BJ (cell line): ENCODE data around the gene ZNF467. TPM values are rescaled to one million over a fixed set of nuclear protein-coding genes. Genes with fewer than 3 reads are reported as not detected.

Source experiments
- CTCF ChIA-PET: fragments of 350-600 bp; formaldehyde crosslinking; extraction: SDS; loops from one replicate; lab custom pipeline; 2021; ENCODE audit warnings: antibody characterized with exemption, inconsistent platforms; lab: Yijun Ruan, JAX
- POLR2A ChIA-PET: fragments of 300-600 bp; sonication (Branson Sonifier 250); formaldehyde crosslinking; extraction: SDS; loops from one replicate; lab custom pipeline; 2021; ENCODE audit warnings: antibody characterized with exemption; lab: Charles Lee
- DNase-seq: peaks from one replicate; pipeline ENCODE4 v3.0.0-alpha.2; 2011; ENCODE audit warnings: low read depth
- H3K27me3 ChIP-seq: 2 replicates; pipeline ENCODE4 v1.6.0; 2011; ENCODE audit warnings: low read length; ENCODE audit not compliant: control insufficient read depth, insufficient read depth
- H3K36me3 ChIP-seq: 2 replicates; pipeline ENCODE4 v1.5.1; 2011; ENCODE audit warnings: low read length; ENCODE audit not compliant: control insufficient read depth, insufficient read depth
- H3K4me3 ChIP-seq: 2 replicates; pipeline ENCODE4 v1.5.1; 2011; ENCODE audit warnings: low read depth, mild to moderate bottlenecking, control low read depth, low read length
- polyA plus RNA-seq: library from polyadenylated mRNA; depleted of rRNA; stranded (reverse); fragments of >200 nt; gene quantifications from 2 replicates; pipeline ENCODE4 v1.2.3, GENCODE V29; 2011
- TF ChIP-seq, protein P1 (sequence below): IDR thresholded peaks from 2 replicates; pipeline ENCODE4 v1.5.1; 2011; ENCODE audit warnings: low read depth, mild to moderate bottlenecking, control low read depth, inconsistent platforms, low read length, moderate library complexity; ENCODE audit not compliant: insufficient read depth

Gene ZNF467
- polyA plus RNA-seq, 1 experiment: 1.6 TPM

DNA sequence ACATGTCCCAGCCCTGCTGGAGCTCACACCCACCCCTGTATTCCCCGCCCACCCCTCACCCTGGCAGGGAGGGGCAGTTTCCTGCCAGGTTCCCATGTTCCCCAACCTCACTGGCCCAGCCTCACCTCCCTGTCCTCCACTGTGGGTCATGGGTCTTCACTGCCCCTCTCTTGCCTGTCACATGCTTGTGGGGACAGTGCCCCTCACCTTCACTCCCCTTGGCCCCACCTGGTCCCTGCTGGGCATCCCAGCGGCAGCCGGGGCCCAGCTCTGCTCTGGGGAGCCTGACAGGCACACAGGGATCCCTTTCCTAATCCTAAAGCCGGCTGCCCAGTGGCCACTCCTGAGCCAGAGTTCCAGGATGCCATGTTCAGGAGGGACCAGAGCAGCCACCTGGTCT lies 43.4 kb upstream of the ZNF467 start:
- TF ChIP-seq, protein P1, sequence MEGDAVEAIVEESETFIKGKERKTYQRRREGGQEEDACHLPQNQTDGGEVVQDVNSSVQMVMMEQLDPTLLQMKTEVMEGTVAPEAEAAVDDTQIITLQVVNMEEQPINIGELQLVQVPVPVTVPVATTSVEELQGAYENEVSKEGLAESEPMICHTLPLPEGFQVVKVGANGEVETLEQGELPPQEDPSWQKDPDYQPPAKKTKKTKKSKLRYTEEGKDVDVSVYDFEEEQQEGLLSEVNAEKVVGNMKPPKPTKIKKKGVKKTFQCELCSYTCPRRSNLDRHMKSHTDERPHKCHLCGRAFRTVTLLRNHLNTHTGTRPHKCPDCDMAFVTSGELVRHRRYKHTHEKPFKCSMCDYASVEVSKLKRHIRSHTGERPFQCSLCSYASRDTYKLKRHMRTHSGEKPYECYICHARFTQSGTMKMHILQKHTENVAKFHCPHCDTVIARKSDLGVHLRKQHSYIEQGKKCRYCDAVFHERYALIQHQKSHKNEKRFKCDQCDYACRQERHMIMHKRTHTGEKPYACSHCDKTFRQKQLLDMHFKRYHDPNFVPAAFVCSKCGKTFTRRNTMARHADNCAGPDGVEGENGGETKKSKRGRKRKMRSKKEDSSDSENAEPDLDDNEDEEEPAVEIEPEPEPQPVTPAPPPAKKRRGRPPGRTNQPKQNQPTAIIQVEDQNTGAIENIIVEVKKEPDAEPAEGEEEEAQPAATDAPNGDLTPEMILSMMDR: no peak
- CTCF ChIA-PET: interaction anchor here (2.7 kb wide), 1 partner anchor 8 kb away, joined by 15 read pairs; no protein-coding TSS in a partner anchor

DNA sequence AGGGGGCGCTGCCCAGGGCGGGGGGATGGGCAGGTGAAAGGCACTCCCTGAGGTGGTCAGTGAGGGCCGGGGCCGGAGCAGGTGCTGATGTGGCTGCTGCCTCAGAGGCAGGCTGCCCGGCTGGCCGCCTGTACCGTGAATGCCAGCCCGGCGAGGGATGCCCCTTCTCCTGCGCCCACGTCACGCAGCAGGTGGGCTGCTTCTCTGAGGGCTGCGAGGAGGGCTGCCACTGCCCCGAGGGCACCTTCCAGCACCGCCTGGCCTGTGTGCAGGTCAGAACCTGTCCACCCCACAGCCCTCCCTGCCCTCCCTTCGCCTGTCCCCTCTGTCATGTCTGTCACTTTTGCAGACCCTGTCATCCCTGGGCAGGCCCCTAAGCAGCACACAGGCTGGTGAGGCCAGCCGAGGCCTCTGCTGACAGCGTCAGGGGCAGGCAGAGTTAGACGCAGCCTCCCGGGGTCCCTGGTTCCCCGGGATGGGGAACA lies 42.9 kb upstream of the ZNF467 start:
- DNase-seq: no peak
- TF ChIP-seq, protein P1: no peak
- Histone ChIP-seq H3K4me3 (no peak overlapping the region), H3K27me3 (no peaks in the 10 kb centered on the region), H3K36me3 (no peaks in the 10 kb centered on the region)
- CTCF ChIA-PET: no interaction called here
- POLR2A ChIA-PET: no interaction called here

More for the DNA sequence above, 43.4 kb upstream of the ZNF467 start:
- DNase-seq: no peak
- no peaks in the 10 kb centered on the region for H3K27me3 ChIP-seq
- no peak overlapping the region for H3K4me3 ChIP-seq
- POLR2A ChIA-PET: no interaction called here
- H3K36me3 ChIP-seq: no peaks in the 10 kb centered on the region

DNA sequence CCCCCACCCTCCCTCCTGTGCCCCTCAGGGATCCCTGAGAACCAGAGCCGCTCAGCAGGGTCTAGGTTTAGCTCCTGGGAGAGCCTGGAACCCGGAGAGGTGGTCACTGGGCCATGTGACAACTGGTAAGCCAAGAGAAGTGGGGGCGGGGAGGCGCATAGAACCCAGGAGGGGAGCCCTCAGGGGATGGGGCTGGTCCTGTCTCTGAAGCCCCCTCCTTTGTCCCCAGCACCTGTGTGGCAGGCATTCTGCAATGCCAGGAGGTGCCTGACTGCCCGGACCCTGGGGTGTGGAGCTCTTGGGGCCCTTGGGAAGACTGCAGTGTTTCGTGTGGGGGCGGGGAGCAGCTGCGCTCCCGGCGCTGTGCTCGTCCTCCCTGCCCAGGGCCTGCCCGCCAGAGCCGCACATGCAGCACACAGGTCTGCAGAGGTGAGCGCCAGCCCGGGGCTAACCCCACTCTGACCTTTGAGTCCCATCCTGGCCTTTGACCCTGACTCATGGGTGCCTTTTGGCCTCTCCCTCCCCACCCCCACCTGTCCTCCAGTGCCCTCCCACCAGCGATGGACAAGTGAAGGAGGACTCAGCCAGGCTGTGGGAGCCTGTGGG lies 42.4 kb upstream of the ZNF467 start:
- TF ChIP-seq, protein P1: no peak
- ChIA-PET CTCF (no interaction called here), POLR2A (no interaction called here)
- H3K27me3 ChIP-seq: no peaks in the 10 kb centered on the region
- no peak overlapping the region for H3K4me3 ChIP-seq
- DNase-seq: no peak
- H3K36me3 ChIP-seq: no peaks in the 10 kb centered on the region

DNA sequence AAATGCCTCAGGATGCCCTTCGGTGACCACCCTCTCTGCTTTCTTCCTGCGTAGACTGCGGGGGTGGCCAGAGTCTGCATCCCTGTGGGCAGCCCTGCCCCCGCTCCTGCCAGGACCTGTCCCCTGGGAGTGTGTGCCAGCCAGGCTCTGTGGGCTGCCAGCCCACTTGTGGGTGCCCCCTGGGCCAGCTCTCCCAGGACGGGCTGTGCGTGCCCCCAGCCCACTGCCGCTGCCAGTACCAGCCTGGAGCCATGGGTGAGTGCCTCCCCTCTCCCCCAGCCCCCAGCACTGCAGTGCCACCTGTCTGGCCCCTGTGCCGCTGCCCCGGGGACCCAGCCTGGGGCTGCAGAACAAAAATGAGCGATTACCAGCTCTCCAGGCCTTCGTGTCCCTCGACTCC lies 41.7 kb upstream of the ZNF467 start:
- no peak for DNase-seq
- H3K4me3 ChIP-seq: no peak overlapping the region
- POLR2A ChIA-PET: no interaction called here
- no peaks in the 10 kb centered on the region for H3K36me3 ChIP-seq
- TF ChIP-seq, protein P1: no peak
- no peaks in the 10 kb centered on the region for H3K27me3 ChIP-seq
- CTCF ChIA-PET: no interaction called here

DNA sequence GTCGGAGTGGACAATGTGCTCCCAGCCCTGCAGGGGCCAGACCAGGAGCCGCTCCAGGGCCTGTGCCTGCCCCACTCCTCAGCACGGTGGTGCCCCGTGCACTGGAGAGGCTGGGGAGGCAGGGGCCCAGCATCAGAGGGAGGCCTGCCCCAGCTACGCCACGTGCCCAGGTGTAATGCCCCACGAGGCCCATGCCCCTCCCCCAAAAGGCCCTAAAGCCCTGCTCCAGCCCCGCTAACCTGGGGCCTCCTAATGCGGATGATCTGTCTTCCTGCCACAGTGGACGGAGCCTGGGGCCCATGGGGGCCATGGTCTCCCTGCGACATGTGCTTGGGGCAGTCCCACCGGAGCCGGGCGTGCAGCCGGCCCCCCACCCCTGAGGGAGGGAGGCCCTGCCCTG lies 41.1 kb upstream of the ZNF467 start:
- POLR2A ChIA-PET: no interaction called here
- Histone ChIP-seq H3K36me3 (no peaks in the 10 kb centered on the region), H3K27me3 (no peaks in the 10 kb centered on the region; the same call in 1 of the 2 replicates), H3K4me3 (no peak overlapping the region)
- no peak for DNase-seq
- CTCF ChIA-PET: no interaction called here
- TF ChIP-seq, protein P1: no peak
